HG02973 (cell line): ENCODE results near the gene ARHGDIB.
A peak's percentile ranks its signal among the peaks of the same experiment; 100 is the strongest.

ENCODE experiments used
- ATAC-seq: cut with Tn5 transposase; IDR thresholded peaks from one replicate; pipeline ENCODE4 v1.9.1; 2021; ENCODE audit warnings: moderate library complexity; ENCODE audit not compliant: unreplicated experiment

ARHGDIB gene

DNA sequence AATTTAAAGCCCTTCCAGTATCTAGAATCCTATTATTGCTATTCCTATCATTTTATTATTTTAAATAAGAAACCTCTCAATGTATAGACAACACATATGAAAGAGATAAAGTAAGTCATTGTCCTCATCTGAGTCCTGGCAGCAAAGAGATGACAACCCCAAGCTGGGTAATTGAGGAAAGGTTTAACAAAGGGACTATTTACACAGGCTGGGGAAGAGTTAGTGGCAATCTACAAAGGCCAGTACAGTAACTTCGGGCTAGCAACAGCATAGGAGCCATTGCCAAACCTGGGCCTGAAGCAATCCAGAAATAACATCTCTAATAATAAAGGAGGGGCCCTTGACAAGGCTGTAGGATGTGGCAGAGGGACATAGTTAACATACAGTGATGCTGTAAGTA lies 22.6 kb upstream of the ARHGDIB start:
- no peak for ATAC-seq

- no peak for ATAC-seq
These were observed 21.6 kb upstream of the ARHGDIB start for GRCh38 chr12:14982991-14983390.

GRCh38 chr12:14982562-14982961 lies 21.2 kb upstream of the ARHGDIB start:
- ATAC-seq, result no peak

DNA sequence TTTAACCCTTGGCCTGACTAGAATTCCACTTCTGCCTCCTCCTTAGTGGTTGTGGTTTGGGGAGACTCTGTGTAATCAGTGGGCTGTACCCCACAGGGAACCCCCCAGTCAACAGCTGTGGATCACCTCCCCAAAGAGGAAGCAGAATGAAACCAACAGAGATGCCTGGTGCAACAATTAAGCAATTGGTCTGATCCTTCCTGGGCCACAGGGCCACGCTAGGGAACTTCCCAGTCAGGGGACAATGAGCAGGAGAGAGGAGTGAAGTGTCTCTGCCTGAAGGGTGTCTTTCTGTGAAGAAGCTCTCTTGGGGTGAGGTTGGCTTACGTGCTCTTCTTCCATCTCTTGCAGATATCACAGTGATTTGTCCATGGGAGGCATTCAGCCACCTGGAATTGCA lies 19.6 kb upstream of the ARHGDIB start:
- no peak for ATAC-seq

DNA sequence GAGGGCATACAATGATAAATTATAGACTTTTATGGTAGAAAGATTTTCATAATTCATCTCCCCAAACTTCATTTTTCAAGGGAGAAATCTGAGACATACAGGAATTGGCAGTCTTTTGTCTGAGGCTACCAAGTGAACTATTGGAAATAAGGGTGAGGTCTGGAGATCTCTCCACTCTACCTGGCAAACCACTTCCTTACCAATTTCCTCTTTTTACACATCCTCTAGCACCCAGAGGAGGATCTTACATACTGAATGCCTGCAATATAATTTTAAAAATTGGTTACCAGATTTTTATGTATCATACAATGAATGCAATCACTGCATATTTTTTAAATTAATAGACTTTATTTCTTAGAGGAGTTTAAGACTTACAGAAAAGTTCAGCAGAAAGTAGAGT lies 18.1 kb upstream of the ARHGDIB start:
- ATAC-seq, result no peak

GRCh38 chr12:14976658-14977057 lies 15.3 kb upstream of the ARHGDIB start:
- no peak for ATAC-seq

GRCh38 chr12:14975457-14975856 lies 14.1 kb upstream of the ARHGDIB start:
- ATAC-seq, result no peak

- no peak for ATAC-seq
These were observed 13.2 kb upstream of the ARHGDIB start for GRCh38 chr12:14974633-14975032.

DNA sequence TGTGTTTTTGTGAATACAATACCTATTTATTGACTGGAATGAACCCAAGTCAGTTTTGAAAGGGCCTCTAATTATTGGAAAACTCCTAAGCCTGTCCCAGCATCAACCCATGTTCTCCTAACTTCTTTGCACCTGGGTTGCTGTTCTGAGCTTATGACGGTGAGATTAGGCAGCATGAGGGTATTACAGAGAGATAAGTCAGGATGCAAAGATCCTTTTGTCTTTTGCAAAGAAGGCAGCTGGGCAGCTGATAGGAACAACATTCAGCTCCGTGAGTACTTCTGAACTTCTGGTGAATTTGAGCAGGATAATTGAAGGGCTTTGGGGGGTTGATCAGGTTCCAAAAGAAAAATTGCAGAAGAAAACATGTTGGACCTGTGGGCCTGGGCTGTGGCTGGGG lies 11.4 kb upstream of the ARHGDIB start, which contains the start of gene PDE6H:
Gene PDE6H, plus strand, starts transcription at position 227 of the 400 bp plus-strand sequence. CDS start 4,971 bp downstream, outside the sequence.
- ATAC-seq, result no peak

DNA sequence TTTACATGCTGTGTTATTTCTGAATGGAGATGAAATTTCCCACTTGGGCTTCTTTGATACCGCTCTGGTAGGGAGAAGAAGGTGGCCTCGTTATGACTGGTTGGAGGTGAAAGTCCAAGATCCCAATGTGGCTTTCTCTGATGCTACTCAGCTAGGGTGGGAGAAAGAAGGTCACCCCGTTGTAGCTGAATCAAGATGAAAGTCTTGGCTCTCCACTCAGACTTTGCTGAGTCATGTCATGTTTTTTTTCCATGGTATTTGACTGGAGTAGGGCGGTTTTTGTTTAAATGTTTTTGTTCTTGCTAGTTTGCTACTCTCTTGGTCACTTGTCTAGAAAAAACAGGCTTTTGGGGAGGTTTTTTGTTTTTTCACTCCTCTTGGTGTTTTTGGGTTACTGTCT lies 9.1 kb upstream of the ARHGDIB start:
- ATAC-seq, result no peak

- ATAC-seq, result no peak
These were observed 7.1 kb upstream of the ARHGDIB start for GRCh38 chr12:14968478-14968877.

- no peak for ATAC-seq
These were observed 3.8 kb upstream of the ARHGDIB start for GRCh38 chr12:14965221-14965620.

DNA sequence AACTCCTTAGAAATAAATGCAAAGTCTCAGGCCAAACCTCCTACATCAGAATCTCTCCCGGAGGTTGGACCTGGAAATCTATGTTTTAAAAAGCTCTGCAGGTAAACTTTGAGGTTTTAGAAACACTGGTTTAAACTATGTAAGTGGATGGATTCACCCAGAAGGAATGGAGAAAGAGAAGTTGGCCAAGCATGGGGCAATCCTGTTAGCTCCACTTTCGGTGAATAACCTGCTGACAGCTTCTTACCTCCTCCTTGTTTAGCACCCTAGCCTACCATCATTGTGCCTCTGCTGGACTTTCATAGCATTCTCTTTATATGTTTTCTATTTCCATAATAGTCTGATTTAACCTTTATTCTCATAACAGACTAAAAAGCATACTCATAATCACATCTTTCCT lies 3.0 kb upstream of the ARHGDIB start:
- ATAC-seq, result no peak

- ATAC-seq, result no peak
These were observed 2.1 kb upstream of the ARHGDIB start for GRCh38 chr12:14963520-14963919.

GRCh38 chr12:14962797-14963196 lies 1.4 kb upstream of the ARHGDIB start:
- no peak for ATAC-seq

DNA sequence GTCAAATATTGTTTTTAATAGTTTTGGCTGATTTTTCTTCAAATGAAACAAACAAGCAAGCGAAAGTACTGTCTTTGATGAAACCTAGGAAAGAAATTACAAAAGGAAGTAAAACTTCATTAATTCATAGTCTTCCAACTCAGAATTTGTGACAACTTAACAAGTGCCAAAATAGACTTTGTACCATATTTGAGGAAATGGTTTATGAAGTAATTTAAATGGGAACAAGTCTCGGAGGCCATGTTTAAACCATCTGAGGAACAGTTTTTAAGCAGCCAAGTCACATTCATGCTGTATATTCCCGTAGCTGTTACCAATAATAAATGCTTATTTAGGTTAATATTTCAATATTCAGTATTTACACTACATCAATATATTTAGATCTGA lies 745 bp upstream of the ARHGDIB start:
- ATAC-seq, result no peak

GRCh38 chr12:14960548-14961465 lies 594 bp downstream of the ARHGDIB start:
- ATAC-seq, result peak; percentile 36

DNA sequence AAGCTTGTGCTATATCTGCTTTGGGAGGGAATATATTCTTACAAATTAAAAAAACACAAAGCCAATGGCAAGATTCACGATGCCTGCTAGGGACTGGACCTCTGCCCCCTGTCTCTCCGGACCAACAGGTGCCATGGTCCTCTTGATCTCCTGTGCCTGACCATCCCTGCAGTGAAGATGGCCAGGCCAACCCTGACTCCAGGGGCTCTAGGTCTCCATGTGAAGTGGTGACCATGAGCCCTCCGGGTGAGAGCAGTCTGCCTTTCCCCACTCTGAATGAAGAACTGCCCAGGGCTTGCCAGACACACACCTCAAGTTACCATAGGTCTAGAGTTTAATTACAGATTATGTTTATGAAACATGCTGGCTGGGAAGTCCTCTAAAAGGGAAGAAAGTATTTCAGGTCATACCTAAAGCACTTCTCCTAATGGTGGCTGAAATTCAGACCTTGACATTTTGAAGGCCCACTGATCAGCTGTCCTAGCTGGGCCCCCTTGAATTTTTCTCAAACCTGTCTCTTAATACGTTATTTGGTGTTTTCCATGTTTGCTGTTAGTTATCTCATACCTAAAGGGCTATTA lies 1.4 kb downstream of the ARHGDIB start:
- no peak for ATAC-seq

DNA sequence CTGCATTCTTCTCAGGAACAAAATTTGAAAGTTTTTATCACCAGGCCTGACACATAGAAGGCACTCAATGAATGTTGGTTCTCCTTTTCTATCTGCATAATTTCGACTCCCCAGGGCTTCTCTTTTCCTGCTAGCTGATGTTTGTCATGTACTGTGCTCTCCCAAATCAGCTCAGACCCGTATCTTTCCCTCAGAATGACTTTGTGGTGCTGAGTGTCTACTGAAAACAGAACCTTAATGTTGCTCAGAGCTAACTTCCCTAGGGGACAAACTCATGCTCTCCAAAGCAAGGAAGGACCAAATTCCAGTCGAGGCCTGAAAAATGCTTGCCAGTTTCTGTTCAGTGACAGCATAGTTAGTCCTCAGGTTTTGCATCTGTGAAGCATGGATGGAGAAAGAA lies 1.9 kb downstream of the ARHGDIB start:
- ATAC-seq, result no peak

GRCh38 chr12:14959126-14959440 lies 2.3 kb downstream of the ARHGDIB start:
- ATAC-seq, result no peak

DNA sequence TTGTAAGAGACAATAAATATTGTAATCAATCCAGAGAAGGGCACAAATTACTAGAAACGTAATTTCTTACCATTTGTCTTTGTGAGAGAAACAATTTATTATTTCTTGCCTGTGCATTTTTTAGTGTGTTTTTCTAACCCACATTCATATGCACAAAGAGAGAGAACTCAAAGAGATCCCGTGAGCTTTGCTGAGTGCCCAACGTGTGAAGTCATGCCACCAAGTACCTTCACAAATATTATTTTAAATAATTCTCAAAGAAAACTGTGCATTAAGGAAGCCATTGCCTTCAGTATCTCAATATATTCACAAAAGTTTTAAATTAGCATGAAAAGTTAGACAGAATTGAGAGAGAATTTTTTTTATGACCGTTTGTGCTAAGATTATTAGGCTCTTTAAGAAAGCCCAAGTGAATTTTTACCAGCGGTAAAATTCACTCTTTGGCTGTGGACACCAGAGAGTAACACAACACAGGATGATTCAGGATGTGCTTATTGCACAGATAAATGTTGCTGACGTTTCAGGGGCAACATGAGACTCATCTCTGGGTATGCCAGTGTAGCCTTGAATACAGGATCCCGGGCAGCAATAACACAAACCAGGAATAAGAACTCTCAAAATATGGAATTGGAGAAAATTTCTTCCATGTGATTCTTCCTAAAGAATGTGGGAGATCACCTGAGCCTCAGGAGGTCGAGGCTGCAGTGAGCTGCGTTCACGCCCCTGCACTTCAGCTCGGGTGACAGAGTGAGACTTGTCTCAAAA lies 2.9 kb downstream of the ARHGDIB start:
- no peak for ATAC-seq
